Measurements from ENCODE around the gene FLT3.

- no peak for TF ChIP-seq JUND (IDR thresholded peaks at IDR 0.05; ENCODE audit: borderline replicate concordance, low read depth, low read length)
- TF ChIP-seq JUND (tag; IDR thresholded peaks at IDR 0.05; ENCODE audit: borderline replicate concordance, low read depth, low read length) = no peak
- TF ChIP-seq POLR2A (conservative IDR thresholded peaks at IDR 0.05) = no peak
- TF ChIP-seq JUN (IDR thresholded peaks at IDR 0.05; ENCODE audit: borderline replicate concordance, low read depth, low read length) = no peak
- no peak for TF ChIP-seq JUN (CRISPR knock-in tag; IDR thresholded peaks at IDR 0.05; ENCODE audit: borderline replicate concordance)
- no peak for TF ChIP-seq ZNF561 (CRISPR knock-in tag; conservative IDR thresholded peaks at IDR 0.05)
- TF ChIP-seq, protein P1, sequence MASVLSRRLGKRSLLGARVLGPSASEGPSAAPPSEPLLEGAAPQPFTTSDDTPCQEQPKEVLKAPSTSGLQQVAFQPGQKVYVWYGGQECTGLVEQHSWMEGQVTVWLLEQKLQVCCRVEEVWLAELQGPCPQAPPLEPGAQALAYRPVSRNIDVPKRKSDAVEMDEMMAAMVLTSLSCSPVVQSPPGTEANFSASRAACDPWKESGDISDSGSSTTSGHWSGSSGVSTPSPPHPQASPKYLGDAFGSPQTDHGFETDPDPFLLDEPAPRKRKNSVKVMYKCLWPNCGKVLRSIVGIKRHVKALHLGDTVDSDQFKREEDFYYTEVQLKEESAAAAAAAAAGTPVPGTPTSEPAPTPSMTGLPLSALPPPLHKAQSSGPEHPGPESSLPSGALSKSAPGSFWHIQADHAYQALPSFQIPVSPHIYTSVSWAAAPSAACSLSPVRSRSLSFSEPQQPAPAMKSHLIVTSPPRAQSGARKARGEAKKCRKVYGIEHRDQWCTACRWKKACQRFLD (CRISPR knock-in tag; IDR thresholded peaks at IDR 0.05) = no peak
- TF ChIP-seq TEAD2 (tag; IDR thresholded peaks at IDR 0.05) = no peak
- no peak for TF ChIP-seq NFATC3 (IDR thresholded peaks at IDR 0.05)
- no peak for TF ChIP-seq ESRRA (IDR thresholded peaks at IDR 0.05; ENCODE audit: borderline replicate concordance, low read depth)
- TF ChIP-seq, protein P2, sequence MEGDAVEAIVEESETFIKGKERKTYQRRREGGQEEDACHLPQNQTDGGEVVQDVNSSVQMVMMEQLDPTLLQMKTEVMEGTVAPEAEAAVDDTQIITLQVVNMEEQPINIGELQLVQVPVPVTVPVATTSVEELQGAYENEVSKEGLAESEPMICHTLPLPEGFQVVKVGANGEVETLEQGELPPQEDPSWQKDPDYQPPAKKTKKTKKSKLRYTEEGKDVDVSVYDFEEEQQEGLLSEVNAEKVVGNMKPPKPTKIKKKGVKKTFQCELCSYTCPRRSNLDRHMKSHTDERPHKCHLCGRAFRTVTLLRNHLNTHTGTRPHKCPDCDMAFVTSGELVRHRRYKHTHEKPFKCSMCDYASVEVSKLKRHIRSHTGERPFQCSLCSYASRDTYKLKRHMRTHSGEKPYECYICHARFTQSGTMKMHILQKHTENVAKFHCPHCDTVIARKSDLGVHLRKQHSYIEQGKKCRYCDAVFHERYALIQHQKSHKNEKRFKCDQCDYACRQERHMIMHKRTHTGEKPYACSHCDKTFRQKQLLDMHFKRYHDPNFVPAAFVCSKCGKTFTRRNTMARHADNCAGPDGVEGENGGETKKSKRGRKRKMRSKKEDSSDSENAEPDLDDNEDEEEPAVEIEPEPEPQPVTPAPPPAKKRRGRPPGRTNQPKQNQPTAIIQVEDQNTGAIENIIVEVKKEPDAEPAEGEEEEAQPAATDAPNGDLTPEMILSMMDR (IDR thresholded peaks at IDR 0.05 in 2 of 3, conservative IDR thresholded peaks at IDR 0.05 in 1 of 3; ENCODE audit: insufficient read depth in 2 of 3, low read depth in 1 of 3, low read length in 3 of 3) = no peak
- no peak for TF ChIP-seq ZNF398 (CRISPR knock-in tag; IDR thresholded peaks at IDR 0.05)
- TF ChIP-seq ZBED1 (IDR thresholded peaks at IDR 0.05) = no peak
Observed at GRCh38 chr13:28049880-28050875, 50.2 kb downstream of the FLT3 start.

Data from K562 (cell line).